SK-N-SH treated with all-trans-retinoic acid at 6 μM for 48 hours (cell line): ENCODE measurements around the gene SLCO3A1.

Experiments
- ARNTL ChIP-seq: fragments of 450-650 bp; formaldehyde crosslinking; IDR thresholded peaks from 2 replicates; pipeline ENCODE4 v1.5.0; 2020; ENCODE audit warnings: low read depth, mild to moderate bottlenecking, moderate library complexity, borderline replicate concordance
- BACH2 ChIP-seq: fragments of 250-450 bp; sonication (Bioruptor Pico); IDR thresholded peaks from 2 replicates; pipeline ENCODE4 v1.9.0; 2021; ENCODE audit warnings: mild to moderate bottlenecking, borderline replicate concordance
- CREB5 ChIP-seq: fragments of 250-450 bp; sonication (Bioruptor Pico); IDR thresholded peaks from 2 replicates; pipeline ENCODE4 v1.5.1; 2020; ENCODE audit warnings: low read depth, mild to moderate bottlenecking, moderate library complexity
- CSRNP3 ChIP-seq: fragments of 250-450 bp; sonication (Bioruptor Pico); IDR thresholded peaks from 2 replicates; pipeline ENCODE4 v1.5.1; 2021; ENCODE audit warnings: mild to moderate bottlenecking, moderate library complexity
- GLIS3 ChIP-seq: fragments of 250-450 bp; sonication (Bioruptor Pico); IDR thresholded peaks from 2 replicates; pipeline ENCODE4 v1.5.0; 2020; ENCODE audit warnings: mild to moderate bottlenecking, moderate library complexity
- OSR1 ChIP-seq: fragments of 250-450 bp; sonication (Bioruptor Pico); IDR thresholded peaks from 2 replicates; pipeline ENCODE4 v1.8.0; 2022; ENCODE audit warnings: moderate library complexity, mild to moderate bottlenecking, inconsistent platforms
- PATZ1 ChIP-seq: fragments of 250-450 bp; sonication (Bioruptor Pico); IDR thresholded peaks from 2 replicates; pipeline ENCODE4 v1.8.0; 2020; ENCODE audit warnings: mild to moderate bottlenecking, moderate library complexity, borderline replicate concordance
- RARB ChIP-seq: fragments of 250-450 bp; sonication (Bioruptor Pico); IDR thresholded peaks from 2 replicates; pipeline ENCODE4 v1.8.0; 2021; ENCODE audit warnings: mild to moderate bottlenecking, moderate library complexity
- TCF4 ChIP-seq: fragments of 250-450 bp; sonication (Bioruptor Pico); IDR thresholded peaks from 2 replicates; pipeline ENCODE4 v1.8.0; 2021; ENCODE audit warnings: mild to moderate bottlenecking, moderate library complexity, borderline replicate concordance
- ZC3H10 ChIP-seq: fragments of 250-450 bp; sonication (Bioruptor Pico); IDR thresholded peaks from 2 replicates; pipeline ENCODE4 v1.5.1; 2021; ENCODE audit warnings: mild to moderate bottlenecking, moderate library complexity
- ZFP3 ChIP-seq: fragments of 250-450 bp; sonication (Bioruptor Pico); IDR thresholded peaks from 2 replicates; pipeline ENCODE4 v1.5.0; 2020; ENCODE audit warnings: mild to moderate bottlenecking, moderate library complexity
- ZFP30 ChIP-seq: fragments of 450-650 bp; formaldehyde crosslinking; IDR thresholded peaks from 2 replicates; pipeline ENCODE4 v1.5.0; 2022; ENCODE audit warnings: mild to moderate bottlenecking, moderate library complexity
- ZNF70 ChIP-seq: fragments of 450-650 bp; formaldehyde crosslinking; IDR thresholded peaks from 2 replicates; pipeline ENCODE4 v1.5.0; 2020; ENCODE audit warnings: mild to moderate bottlenecking, moderate library complexity
- ZNF8 ChIP-seq: fragments of 450-650 bp; formaldehyde crosslinking; IDR thresholded peaks from 2 replicates; pipeline ENCODE4 v1.5.0; 2020; ENCODE audit warnings: mild to moderate bottlenecking, moderate library complexity

- TF ChIP-seq GLIS3 (no peak), ZNF70 (CRISPR knock-in tag) (no peak), ARNTL (CRISPR knock-in tag) (no peak), BACH2 (no peak), ZFP3 (CRISPR knock-in tag) (no peak), TCF4 (CRISPR knock-in tag) (no peak), ZFP30 (CRISPR knock-in tag) (no peak), RARB (no peak), PATZ1 (no peak), CREB5 (CRISPR knock-in tag) (no peak), CSRNP3 (no peak), OSR1 (CRISPR knock-in tag) (no peak), ZC3H10 (CRISPR knock-in tag) (no peak), ZNF8 (CRISPR knock-in tag) (no peak)
These were observed 158.3 kb downstream of the SLCO3A1 start for GRCh38 chr15:92011611-92012367.
